HL-60 (cell line): Measurements from ENCODE around the gene TAOK3.

Experiments used
- CTCF ChIP-seq: IDR thresholded peaks from one replicate; pipeline ENCODE4 v1.5.1; 2011; ENCODE audit warnings: low read length, control low read depth, inconsistent platforms; ENCODE audit not compliant: insufficient read depth
- GABPA ChIP-seq: IDR thresholded peaks from 2 replicates; pipeline ENCODE4 v1.6.1; 2012; ENCODE audit warnings: low read depth
- REST ChIP-seq: IDR thresholded peaks from 2 replicates; pipeline ENCODE4 v1.6.1; 2012; ENCODE audit warnings: low read depth; ENCODE audit not compliant: insufficient replicate concordance

DNA sequence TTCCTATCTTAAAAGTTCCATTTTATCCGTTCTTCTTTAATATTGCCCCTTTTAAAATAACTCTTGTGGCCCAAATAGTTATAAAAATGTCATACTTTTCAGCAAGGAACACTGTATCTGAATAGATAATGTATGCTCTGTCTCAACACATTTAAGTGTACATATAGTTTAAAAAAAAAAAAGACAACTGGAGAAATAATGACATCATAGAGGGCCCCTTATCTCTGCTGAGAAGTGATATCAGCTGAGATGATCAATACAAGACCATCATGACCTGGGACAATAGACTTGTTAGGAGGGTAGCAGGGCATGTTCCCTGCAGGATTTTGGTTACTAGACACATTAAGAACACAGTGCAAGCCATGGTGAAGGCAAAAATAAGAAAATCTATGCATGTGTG is 159.3 kb downstream of the TAOK3 start:
- no peak for TF ChIP-seq GABPA
- no peak for TF ChIP-seq REST
- TF ChIP-seq CTCF, result no peak
